GM12892 (cell line): Measurements from ENCODE around the gene APOB.

ENCODE experiments used
- POLR2A ChIP-seq: IDR thresholded peaks from 2 replicates; pipeline ENCODE4 v1.6.1; 2011; ENCODE audit warnings: low read depth, low read length, control low read depth
- POLR2AphosphoS5 ChIP-seq: IDR thresholded peaks from 2 replicates; pipeline ENCODE4 v1.6.1; 2011; ENCODE audit warnings: low read depth, low read length, control low read depth

DNA sequence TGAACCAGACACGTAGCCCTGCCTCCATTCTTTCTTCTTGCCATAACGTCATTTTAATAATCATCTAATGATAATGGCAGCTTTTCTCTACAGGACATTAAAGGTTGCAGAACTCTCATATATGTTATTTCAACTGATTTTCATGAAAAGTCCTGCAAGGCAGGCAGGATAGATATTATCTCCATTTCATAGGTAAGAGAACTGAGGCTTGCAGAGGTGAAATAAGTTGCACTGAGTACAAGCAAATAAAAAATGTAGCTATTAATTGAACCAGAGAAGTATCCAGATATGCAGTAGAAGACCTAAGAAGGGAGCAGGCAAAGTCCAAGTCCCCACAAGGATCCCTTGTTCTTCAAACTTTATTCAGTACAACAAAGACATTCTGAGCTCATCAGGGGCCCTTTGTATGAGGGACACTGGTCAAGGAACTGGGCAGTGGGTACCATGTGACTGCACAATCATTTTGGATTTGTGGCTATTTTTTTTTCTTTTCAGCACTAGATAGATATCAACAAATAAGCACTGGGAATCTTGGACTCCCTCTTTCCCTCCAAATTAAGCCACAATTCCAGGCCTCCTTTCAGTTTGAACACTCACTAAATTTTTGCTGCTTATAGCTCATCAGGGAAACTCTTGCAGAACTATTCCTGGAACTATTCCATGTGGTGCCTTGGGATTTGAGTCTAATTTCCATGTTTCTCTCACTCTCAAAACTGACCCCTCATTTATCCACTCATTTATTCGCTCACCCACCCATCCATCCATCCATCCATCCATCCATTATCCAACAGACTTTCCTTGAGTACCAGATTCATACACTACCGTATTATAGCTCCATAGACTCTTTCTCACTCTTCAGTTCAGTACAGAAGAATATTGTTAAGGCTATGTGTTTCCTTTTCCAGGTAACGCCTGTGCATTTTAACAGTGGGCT, 44.6 kb downstream of the APOB start:
- no peak for TF ChIP-seq POLR2A
- no peak for TF ChIP-seq POLR2AphosphoS5
